HepG2 (cell line): Measurements from ENCODE around the gene ZFAND3. TPM values are rescaled to one million over a fixed set of nuclear protein-coding genes. Genes with fewer than 3 reads are reported as not detected.

Experiments
- ATAC-seq: fragments of 200-7000 bp; cut with Tn5 transposase; 3 replicates; pipeline ENCODE4 v1.9.1; 2020; ENCODE audit warnings: mild to moderate bottlenecking, moderate library complexity
- BruUV-seq: library from RNA; stranded (reverse); fragments of 400-500 nt; replicated peaks from 2 replicates; lab custom pipeline; 2021; lab: Mats Ljungman, UMichigan
- CTCF ChIA-PET: fragments of 300-600 bp; formaldehyde crosslinking; extraction: SDS; loops from one replicate; lab custom pipeline; 2021; ENCODE audit warnings: low total read pairs, inconsistent platforms, low intra/inter-chr PET ratio; lab: Yijun Ruan, JAX
- POLR2A ChIA-PET: fragments of 350-600 bp; sonication (Branson Sonifier 250); formaldehyde crosslinking; loops from one replicate; lab custom pipeline; 2020; ENCODE audit warnings: antibody characterized with exemption, inconsistent platforms; lab: Yijun Ruan, JAX
- DNase-seq: peaks from one replicate; pipeline ENCODE4 v3.0.0-alpha.2; 2015; ENCODE audit warnings: low spot score
- FAIRE-seq: peaks from 3 replicates; lab custom pipeline; 2011; peaks lifted over from hg19 to GRCh38; lab: Jason Lieb, UNC
- H2AFZ ChIP-seq: one replicate; pipeline ENCODE4 v1.6.1; 2011; ENCODE audit warnings: low read length, inconsistent platforms
- H3K27ac ChIP-seq: fragments of 300-600 bp; 3 replicates; pipeline ENCODE4 v1.8.0; 2011; ENCODE audit warnings: mixed run types, mild to moderate bottlenecking, mixed read lengths, low read length, inconsistent platforms; ENCODE audit not compliant: insufficient read depth; ENCODE audit errors: extremely low read length
- H3K27me3 ChIP-seq, 2 experiments: fragments of 200-600 bp in 1 of 2; 2 replicates in 1 of 2; 3 replicates in 1 of 2; pipeline versions ENCODE4 v1.6.0 to v1.8.0; 2011; ENCODE audit warnings: low read length in 2 of 2, mild to moderate bottlenecking in 2 of 2, moderate library complexity in 2 of 2, inconsistent platforms in 1 of 2; ENCODE audit not compliant: insufficient read depth in 2 of 2, control insufficient read depth in 1 of 2
- H3K36me3 ChIP-seq, 2 experiments: fragments of 200-600 bp in 1 of 2; replicated peaks in 1 of 2; 2 replicates in 1 of 2; 3 replicates in 1 of 2; pipeline versions ENCODE4 v1.5.1 to v1.8.0; 2011; ENCODE audit warnings: low read length in 2 of 2, inconsistent platforms in 1 of 2; ENCODE audit not compliant: insufficient read depth in 2 of 2, control insufficient read depth in 1 of 2
- H3K4me1 ChIP-seq: 2 replicates; pipeline ENCODE4 v1.5.1; 2012; ENCODE audit warnings: low read length, inconsistent platforms; ENCODE audit not compliant: insufficient read depth
- H3K4me2 ChIP-seq: 2 replicates; pipeline ENCODE4 v1.6.0; 2011; ENCODE audit warnings: low read depth, low read length, inconsistent platforms
- H3K4me3 ChIP-seq, 3 experiments: fragments of 200-600 bp in 1 of 3; sonication (generic), shearing (Covaris generic) in 1 of 3; replicated peaks in 1 of 3; 2 replicates each; pipeline ENCODE4 v1.5.1; 2011 to 2016; ENCODE audit warnings: low read length in 3 of 3, inconsistent platforms in 2 of 3, low read depth in 2 of 3, mild to moderate bottlenecking in 2 of 3, control low read depth in 1 of 3, mixed read lengths in 1 of 3; ENCODE audit not compliant: insufficient read depth in 1 of 3
- H3K79me2 ChIP-seq: one replicate; pipeline ENCODE4 v1.6.1; 2011; ENCODE audit warnings: low read length, inconsistent platforms; ENCODE audit not compliant: insufficient read depth
- H3K9ac ChIP-seq: 2 replicates; pipeline ENCODE4 v1.6.0; 2011; ENCODE audit warnings: mild to moderate bottlenecking, low read depth, low read length, inconsistent platforms; ENCODE audit not compliant: insufficient read depth
- H3K9me3 ChIP-seq: 2 replicates; pipeline ENCODE4 v1.5.1; 2012; ENCODE audit warnings: mild to moderate bottlenecking, low read length
- H4K20me1 ChIP-seq: 2 replicates; pipeline ENCODE4 v1.6.0; 2011; ENCODE audit warnings: inconsistent platforms, mild to moderate bottlenecking, low read length, moderate library complexity; ENCODE audit not compliant: insufficient read depth
- HOXA5 ChIP-seq: sonication (generic); formaldehyde crosslinking; IDR thresholded peaks from 2 replicates; pipeline ENCODE4 v1.4.0; 2020; ENCODE audit warnings: missing genetic modification reagents
- KDM5A ChIP-seq: fragments of 200-600 bp; sonication (generic); IDR thresholded peaks from 2 replicates; pipeline ENCODE4 v1.7.0; 2018; ENCODE audit warnings: antibody characterized with exemption, mild to moderate bottlenecking, low read length, borderline replicate concordance
- PCBP1 ChIP-seq: fragments of 200-400 bp; formaldehyde crosslinking; IDR thresholded peaks from 2 replicates; pipeline ENCODE4 v1.6.1; 2017; ENCODE audit warnings: mild to moderate bottlenecking, low read depth, low read length, borderline replicate concordance
- RAD21 ChIP-seq: fragments of 450-650 bp; formaldehyde crosslinking; IDR thresholded peaks from 2 replicates; pipeline ENCODE4 v1.5.0; 2020; ENCODE audit warnings: mild to moderate bottlenecking
- SCMH1 ChIP-seq: sonication (generic); formaldehyde crosslinking; IDR thresholded peaks from 2 replicates; pipeline ENCODE4 v1.9.0; 2021; ENCODE audit warnings: missing genetic modification reagents, mild to moderate bottlenecking, borderline replicate concordance
- TCF7L2 ChIP-seq: IDR thresholded peaks from 2 replicates; pipeline ENCODE4 v1.6.1; 2011; ENCODE audit warnings: mild to moderate bottlenecking, low read depth, low read length, moderate library complexity
- ZNF205 ChIP-seq: IDR thresholded peaks from 2 replicates; pipeline ENCODE4 v1.6.1; 2018; ENCODE audit warnings: missing biosample characterization, missing genetic modification reagents
- ZNF431 ChIP-seq: sonication (generic); formaldehyde crosslinking; IDR thresholded peaks from 2 replicates; pipeline ENCODE4 v1.9.0; 2022; ENCODE audit warnings: missing genetic modification reagents, low read depth, mild to moderate bottlenecking, borderline replicate concordance
- ZNF496 ChIP-seq: sonication (generic); formaldehyde crosslinking; IDR thresholded peaks from 2 replicates; pipeline ENCODE4 v1.8.1; 2023; ENCODE audit warnings: mild to moderate bottlenecking, moderate library complexity, missing genetic modification reagents; ENCODE audit not compliant: insufficient replicate concordance
- WGBS: methylation state at CpG from one replicate; pipeline ENCODE4 v1.1.6; 2017; ENCODE audit warnings: low lambda C conversion rate; 5-methylcytosine and 5-hydroxymethylcytosine counted together
- in situ Hi-C: cut with HindIII; loops from 2 replicates; pipeline ENCODE4 v1.10.0; 2017; ENCODE audit warnings: low pct_unique_long_range_greater_than_20kb; ENCODE audit not compliant: extremely low pct_ligation_motif_present
- intact Hi-C: fragments of 100-400 bp; cut with micrococcal nuclease; formaldehyde crosslinking; loops from one replicate; pipeline ENCODE4 v1.10.0; 2022; ENCODE audit not compliant: unreplicated experiment
- polyA plus RNA-seq, 8 experiments: library from polyadenylated mRNA; depleted of rRNA in 3 of 8; stranded (reverse) in 7 of 8; unstranded in 1 of 8; fragments of >200 nt; fragmentation: Illumina TruSeq in 4 of 8; extraction: Trizol in 4 of 8; gene quantifications; 2 replicates each; pipeline versions ENCODE4 v1.2.1 to v1.2.3, GENCODE V29; 2011 to 2016; ENCODE audit warnings: low read depth in 4 of 8, missing spikeins in 1 of 8, mixed read lengths in 1 of 8; ENCODE audit not compliant: insufficient read depth in 1 of 8
- total RNA-seq, 5 experiments: library from RNA; depleted of rRNA; stranded (reverse); fragments of >200 nt; fragmentation: Illumina TruSeq; extraction: Trizol; gene quantifications; 2 replicates each; pipeline ENCODE4 v1.2.3, GENCODE V29; 2016; ENCODE audit warnings: low read depth in 1 of 5
- TF ChIP-seq, protein P1 (sequence below): sonication (generic); formaldehyde crosslinking; IDR thresholded peaks from 2 replicates; pipeline ENCODE4 v1.5.0; 2020; ENCODE audit warnings: mild to moderate bottlenecking, low read depth, missing genetic modification reagents, borderline replicate concordance
- TF ChIP-seq, protein P2 (sequence below): sonication (generic); formaldehyde crosslinking; IDR thresholded peaks from 2 replicates; pipeline ENCODE4 v1.4.0; 2020; ENCODE audit warnings: missing genetic modification reagents, low read depth, mild to moderate bottlenecking, borderline replicate concordance
- TF ChIP-seq, protein P3 (sequence below): IDR thresholded peaks from 2 replicates; pipeline ENCODE4 v1.6.1; 2016; ENCODE audit warnings: control low read depth
- TF ChIP-seq, protein P4 (sequence below): sonication (generic); formaldehyde crosslinking; IDR thresholded peaks from 2 replicates; pipeline ENCODE4 v1.5.0; 2020; ENCODE audit warnings: mild to moderate bottlenecking, missing genetic modification reagents, moderate library complexity
- TF ChIP-seq, protein P5 (sequence below): IDR thresholded peaks from 2 replicates; pipeline ENCODE4 v1.6.1; 2018; ENCODE audit warnings: missing genetic modification reagents

The ZFAND3 gene
- total and polyA plus RNA-seq, 2 of the 13 experiments (the other 11 are each of a cell fraction or from before 2014, with no cell fraction given) = 16.4 to 17.1 TPM

DNA sequence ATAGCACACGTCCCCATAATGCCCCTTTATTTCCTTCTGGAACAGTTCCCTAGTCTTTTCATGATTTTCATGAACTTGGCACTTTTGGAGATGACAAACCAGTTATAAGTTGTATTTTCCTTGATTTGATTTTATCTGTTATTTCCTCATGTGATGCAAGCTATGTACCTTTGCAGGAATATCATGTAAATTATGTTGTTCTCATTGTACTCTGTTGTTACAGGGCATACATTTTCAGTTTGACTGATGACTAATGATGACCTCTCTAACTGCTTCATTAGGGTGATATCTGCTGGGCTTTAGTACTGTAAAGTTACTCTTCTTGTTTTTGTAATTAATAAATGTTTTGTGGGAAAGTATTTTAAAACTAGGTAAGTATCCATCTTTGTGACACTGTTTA is 147.3 kb downstream of the ZFAND3 start:
- Histone ChIP-seq H3K27ac (no peak overlapping the region), H3K4me1 (no peaks in the 10 kb centered on the region), H3K9me3 (no peaks in the 10 kb centered on the region), H3K36me3 (no peaks in the 10 kb centered on the region), H4K20me1 (no peaks in the 10 kb centered on the region), H3K4me3 (no peak overlapping the region), H3K4me2 (no peak overlapping the region), H3K79me2 (peaks cover 13% of the 10 kb centered on the region), H3K27me3 (no peaks in the 10 kb centered on the region), H2AFZ (no peak overlapping the region), H3K9ac (no peak overlapping the region)
- no peak for FAIRE-seq
- in situ Hi-C loops (no loop called here), intact Hi-C loops (no loop called here)
- ChIA-PET POLR2A (no interaction called here), CTCF (no interaction called here)
- no peak for ATAC-seq
- no TSS peak for BruUV-seq
- 89% methylated on average over 1 of the region's 1 CpG for WGBS
- DNase-seq = no peak
- TF ChIP-seq ZNF496 (CRISPR knock-in tag) (no peak), TCF7L2 (no peak), RAD21 (CRISPR knock-in tag) (no peak)
- TF ChIP-seq, protein P1, sequence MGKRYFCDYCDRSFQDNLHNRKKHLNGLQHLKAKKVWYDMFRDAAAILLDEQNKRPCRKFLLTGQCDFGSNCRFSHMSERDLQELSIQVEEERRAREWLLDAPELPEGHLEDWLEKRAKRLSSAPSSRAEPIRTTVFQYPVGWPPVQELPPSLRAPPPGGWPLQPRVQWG (CRISPR knock-in tag) = no peak

DNA sequence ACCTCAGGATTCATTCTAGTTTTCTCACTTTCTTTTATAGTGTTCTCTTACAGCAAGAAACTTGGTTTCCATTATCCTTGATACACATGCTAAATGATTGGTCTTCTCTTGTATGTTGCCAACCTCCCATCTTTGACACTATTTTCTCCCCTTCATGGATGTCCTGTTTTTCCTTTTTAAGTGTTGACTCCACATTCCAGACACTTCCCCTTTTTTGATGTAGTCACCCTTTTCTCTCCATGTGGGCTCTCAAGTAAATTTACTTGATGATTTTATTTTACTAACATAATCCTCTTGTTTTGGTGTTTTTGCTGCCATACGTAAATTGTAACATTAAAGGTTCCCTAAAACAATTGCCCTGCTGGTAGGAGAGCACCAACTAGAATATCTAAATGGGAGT is 148.1 kb downstream of the ZFAND3 start:
- no peaks in the 10 kb centered on the region for H3K9me3 ChIP-seq
- H3K4me3 ChIP-seq = no peak overlapping the region
- FAIRE-seq (no peak), DNase-seq (no peak), ATAC-seq (no peak)
- no peaks in the 10 kb centered on the region for H4K20me1 ChIP-seq
- no TSS peak for BruUV-seq
- H3K4me1 ChIP-seq = no peaks in the 10 kb centered on the region
- WGBS = 99% methylated on average over 1 of the region's 1 CpG
- intact Hi-C loops (no loop called here), in situ Hi-C loops (no loop called here)
- CTCF ChIA-PET = no interaction called here
- H3K27me3 ChIP-seq = no peaks in the 10 kb centered on the region
- peaks cover 13% of the 10 kb centered on the region for H3K79me2 ChIP-seq
- no peak overlapping the region for H3K27ac ChIP-seq
- H3K4me2 ChIP-seq = no peak overlapping the region
- H3K9ac ChIP-seq = no peak overlapping the region
- no peak overlapping the region for H2AFZ ChIP-seq
- no peaks in the 10 kb centered on the region for H3K36me3 ChIP-seq
- POLR2A ChIA-PET = no interaction called here
- TF ChIP-seq, protein P2, sequence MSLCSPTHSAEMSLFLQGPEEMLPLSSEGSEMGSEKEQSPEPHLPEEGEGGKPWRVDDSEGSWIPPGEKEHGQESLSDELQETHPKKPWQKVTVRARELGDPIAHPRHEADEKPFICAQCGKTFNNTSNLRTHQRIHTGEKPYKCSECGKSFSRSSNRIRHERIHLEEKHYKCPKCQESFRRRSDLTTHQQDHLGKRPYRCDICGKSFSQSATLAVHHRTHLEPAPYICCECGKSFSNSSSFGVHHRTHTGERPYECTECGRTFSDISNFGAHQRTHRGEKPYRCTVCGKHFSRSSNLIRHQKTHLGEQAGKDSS (CRISPR knock-in tag) = no peak
- TF ChIP-seq, protein P3, sequence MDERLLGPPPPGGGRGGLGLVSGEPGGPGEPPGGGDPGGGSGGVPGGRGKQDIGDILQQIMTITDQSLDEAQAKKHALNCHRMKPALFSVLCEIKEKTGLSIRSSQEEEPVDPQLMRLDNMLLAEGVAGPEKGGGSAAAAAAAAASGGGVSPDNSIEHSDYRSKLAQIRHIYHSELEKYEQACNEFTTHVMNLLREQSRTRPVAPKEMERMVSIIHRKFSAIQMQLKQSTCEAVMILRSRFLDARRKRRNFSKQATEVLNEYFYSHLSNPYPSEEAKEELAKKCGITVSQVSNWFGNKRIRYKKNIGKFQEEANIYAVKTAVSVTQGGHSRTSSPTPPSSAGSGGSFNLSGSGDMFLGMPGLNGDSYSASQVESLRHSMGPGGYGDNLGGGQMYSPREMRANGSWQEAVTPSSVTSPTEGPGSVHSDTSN = no peak
- TF ChIP-seq KDM5A (no peak), ZNF205 (CRISPR knock-in tag) (no peak), PCBP1 (no peak), HOXA5 (CRISPR knock-in tag) (no peak), ZNF431 (CRISPR knock-in tag) (no peak), SCMH1 (no peak)
- TF ChIP-seq, protein P4, sequence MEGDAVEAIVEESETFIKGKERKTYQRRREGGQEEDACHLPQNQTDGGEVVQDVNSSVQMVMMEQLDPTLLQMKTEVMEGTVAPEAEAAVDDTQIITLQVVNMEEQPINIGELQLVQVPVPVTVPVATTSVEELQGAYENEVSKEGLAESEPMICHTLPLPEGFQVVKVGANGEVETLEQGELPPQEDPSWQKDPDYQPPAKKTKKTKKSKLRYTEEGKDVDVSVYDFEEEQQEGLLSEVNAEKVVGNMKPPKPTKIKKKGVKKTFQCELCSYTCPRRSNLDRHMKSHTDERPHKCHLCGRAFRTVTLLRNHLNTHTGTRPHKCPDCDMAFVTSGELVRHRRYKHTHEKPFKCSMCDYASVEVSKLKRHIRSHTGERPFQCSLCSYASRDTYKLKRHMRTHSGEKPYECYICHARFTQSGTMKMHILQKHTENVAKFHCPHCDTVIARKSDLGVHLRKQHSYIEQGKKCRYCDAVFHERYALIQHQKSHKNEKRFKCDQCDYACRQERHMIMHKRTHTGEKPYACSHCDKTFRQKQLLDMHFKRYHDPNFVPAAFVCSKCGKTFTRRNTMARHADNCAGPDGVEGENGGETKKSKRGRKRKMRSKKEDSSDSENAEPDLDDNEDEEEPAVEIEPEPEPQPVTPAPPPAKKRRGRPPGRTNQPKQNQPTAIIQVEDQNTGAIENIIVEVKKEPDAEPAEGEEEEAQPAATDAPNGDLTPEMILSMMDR (CRISPR knock-in tag) = no peak
- TF ChIP-seq, protein P5, sequence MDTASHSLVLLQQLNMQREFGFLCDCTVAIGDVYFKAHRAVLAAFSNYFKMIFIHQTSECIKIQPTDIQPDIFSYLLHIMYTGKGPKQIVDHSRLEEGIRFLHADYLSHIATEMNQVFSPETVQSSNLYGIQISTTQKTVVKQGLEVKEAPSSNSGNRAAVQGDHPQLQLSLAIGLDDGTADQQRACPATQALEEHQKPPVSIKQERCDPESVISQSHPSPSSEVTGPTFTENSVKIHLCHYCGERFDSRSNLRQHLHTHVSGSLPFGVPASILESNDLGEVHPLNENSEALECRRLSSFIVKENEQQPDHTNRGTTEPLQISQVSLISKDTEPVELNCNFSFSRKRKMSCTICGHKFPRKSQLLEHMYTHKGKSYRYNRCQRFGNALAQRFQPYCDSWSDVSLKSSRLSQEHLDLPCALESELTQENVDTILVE = no peak
